GM12874 (cell line): ENCODE data around the gene MAP3K4.

Source experiments
- TF ChIP-seq, protein P1 (sequence below): IDR thresholded peaks from 2 replicates; pipeline ENCODE4 v1.5.1; 2011; ENCODE audit warnings: low read depth, mild to moderate bottlenecking, control low read depth, low read length, moderate library complexity; ENCODE audit not compliant: insufficient read depth

MAP3K4 gene

DNA sequence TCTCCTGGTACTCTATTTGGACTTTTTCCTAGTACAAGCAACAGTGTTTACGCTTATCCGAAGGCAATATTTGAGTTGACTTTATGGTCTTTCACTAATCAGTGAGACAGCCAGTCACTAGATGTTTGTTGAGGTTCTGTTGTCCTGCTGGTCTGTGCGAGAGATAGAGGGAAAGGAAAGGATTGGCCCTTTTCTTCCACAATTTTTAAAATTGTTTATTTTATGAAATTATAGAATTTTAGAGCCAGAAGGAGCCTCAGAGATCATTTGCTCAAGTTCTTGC lies 44.4 kb downstream of the MAP3K4 start:
- TF ChIP-seq, protein P1, sequence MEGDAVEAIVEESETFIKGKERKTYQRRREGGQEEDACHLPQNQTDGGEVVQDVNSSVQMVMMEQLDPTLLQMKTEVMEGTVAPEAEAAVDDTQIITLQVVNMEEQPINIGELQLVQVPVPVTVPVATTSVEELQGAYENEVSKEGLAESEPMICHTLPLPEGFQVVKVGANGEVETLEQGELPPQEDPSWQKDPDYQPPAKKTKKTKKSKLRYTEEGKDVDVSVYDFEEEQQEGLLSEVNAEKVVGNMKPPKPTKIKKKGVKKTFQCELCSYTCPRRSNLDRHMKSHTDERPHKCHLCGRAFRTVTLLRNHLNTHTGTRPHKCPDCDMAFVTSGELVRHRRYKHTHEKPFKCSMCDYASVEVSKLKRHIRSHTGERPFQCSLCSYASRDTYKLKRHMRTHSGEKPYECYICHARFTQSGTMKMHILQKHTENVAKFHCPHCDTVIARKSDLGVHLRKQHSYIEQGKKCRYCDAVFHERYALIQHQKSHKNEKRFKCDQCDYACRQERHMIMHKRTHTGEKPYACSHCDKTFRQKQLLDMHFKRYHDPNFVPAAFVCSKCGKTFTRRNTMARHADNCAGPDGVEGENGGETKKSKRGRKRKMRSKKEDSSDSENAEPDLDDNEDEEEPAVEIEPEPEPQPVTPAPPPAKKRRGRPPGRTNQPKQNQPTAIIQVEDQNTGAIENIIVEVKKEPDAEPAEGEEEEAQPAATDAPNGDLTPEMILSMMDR, result no peak

DNA sequence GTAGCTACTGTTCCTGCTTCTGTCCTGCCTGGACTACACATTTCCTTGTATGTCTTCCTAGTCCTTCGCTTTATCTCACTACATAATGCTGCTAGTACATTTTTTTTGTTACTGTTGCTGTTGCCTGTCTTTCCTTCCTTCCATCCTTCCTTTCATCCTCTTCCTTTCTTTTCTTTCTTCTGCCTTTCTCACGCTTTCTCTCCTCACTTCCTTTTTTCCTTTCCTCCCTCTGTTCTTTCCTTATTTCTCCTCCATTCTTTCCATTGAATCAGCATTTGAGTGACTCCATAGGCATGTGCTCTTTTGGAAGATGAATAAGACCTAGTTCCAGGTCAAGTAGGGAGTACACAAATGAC lies 46.3 kb downstream of the MAP3K4 start:
- TF ChIP-seq, protein P1, result no peak

DNA sequence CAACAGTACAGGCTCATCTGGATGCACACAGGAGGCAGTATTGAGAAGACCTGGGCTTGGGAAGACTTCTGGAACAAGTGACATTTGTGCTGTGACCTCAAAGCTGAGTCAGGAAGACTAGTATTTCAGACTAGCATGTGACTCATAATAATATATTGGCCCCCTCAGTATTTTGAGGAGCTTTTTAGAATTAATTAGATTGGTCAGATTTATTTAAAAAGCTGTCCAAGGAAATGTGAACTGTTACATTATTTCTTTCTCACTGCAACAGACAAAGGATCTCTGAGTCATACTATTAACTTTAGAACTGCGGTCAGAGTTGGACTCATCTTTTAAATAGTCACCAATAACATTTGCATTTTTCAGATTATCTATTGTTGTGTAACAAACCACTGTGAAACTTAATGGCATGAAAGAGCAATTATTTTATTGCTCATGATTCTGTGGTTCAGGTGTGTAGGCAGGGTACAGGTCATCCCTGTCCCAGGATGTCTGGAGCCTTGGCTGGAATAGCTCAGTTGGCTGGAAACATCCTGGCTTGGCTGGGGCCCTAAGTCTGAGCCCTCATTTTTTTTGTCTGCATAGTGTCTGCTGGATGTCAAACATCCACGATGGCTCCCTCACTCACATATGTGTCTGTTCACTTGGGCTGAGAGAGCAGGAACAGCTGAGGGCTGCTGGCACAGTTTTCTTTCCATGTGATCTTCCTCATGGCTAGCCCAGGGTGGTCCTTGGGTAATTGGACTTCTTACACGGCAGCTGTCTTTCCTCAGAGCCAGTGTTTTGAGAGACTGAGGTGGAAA lies 46.9 kb downstream of the MAP3K4 start:
- TF ChIP-seq, protein P1, result no peak

DNA sequence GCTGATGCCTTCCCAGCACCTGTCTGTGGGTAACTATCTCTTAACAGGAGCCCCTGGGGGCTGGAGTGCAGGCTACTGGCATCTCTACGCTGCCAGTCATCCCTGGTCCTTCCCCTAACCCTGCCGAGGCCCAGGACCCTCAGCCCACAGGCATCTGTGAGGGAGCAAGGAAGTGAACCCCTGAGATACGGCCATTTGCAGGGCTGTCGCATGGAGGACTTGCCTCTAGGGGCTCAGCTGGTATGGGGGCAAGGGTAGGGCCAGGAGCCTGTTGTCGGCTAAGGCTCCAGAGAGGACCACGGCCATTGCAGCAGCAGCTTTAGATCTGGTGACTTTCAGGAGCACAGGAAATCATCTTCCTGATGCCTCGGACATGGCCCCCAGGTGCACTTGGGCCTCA lies 49.7 kb downstream of the MAP3K4 start:
- TF ChIP-seq, protein P1, result no peak

DNA sequence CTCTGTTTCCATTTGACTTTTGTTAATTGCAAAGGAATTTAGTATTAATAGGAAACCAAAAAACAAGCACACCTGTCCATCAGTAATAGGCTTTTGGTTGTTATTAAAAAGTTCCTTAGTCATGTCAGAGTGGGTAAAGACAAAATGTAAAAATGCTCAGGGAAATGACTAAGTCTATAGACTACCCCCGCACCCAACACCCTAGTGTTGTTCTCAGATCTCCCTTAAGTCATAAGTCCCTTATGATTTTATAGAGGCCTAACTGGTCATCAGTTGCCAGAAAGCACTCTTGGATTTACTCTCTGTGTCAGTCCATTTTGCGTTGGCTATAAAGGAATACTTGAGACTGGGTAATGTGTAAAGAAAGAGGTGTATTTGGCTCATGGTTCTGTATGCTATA lies 52.8 kb downstream of the MAP3K4 start:
- TF ChIP-seq, protein P1, result no peak

DNA sequence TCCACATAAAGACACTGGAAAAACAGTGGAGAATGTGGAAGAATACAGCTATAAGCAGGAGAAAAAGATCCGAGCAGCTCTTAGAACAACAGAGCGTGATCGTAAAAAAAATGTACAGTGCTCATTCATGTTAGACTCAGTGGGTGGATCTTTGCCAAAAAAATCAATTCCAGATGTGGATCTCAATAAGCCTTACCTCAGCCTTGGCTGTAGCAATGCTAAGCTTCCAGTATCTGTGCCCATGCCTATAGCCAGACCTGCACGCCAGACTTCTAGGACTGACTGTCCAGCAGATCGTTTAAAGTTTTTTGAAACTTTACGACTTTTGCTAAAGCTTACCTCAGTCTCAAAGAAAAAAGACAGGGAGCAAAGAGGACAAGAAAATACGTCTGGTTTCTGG lies 57.1 kb downstream of the MAP3K4 start:
- TF ChIP-seq, protein P1, result no peak

DNA sequence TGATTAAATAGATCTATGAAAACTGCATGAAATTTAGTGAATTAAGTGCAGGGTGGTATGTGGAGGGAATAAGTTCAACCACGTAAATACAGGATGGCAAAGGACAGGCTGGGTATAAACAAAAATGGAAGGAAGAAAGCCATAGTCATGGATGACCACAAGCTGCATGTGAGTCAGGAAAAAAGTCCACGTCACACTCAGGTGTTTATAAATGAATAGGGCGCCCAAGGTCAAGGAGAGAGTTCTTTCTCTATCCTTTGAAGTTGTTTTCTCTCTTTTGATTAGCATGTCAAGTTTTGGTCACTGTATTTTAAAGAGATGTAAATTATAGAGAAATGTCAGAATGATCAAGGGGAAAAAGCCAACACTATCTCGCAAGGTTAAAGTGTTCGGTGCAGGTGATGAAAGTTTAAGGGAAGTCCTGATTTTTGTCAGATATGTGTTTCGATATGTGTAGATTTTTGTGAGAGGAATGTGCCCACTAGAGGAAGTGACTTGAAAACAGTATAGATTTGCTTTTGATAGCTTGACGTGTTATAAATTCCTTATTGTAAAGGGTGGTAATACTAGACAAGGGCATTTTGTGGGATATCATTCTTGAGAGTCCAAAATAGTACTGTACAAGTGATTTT lies 58.7 kb downstream of the MAP3K4 start:
- TF ChIP-seq, protein P1, result no peak

DNA sequence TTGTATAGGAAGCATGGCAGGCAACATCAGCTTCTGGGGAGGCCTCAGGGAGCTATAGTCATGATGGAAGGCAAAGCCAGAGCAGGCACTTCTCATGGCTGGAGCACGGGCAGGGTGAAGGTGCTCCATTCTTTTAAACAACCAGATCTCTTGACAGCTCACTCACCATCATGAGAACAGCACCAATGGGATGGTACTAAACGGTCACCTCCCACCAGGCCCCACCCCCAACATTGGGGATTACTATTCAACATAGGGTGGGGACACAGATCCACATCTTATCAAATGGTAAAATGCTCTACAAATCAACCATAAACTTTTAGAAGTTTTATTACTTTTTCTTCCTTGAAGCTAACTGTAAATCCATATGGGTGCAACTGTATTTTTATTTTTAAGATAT lies 61.5 kb downstream of the MAP3K4 start:
- TF ChIP-seq, protein P1, result no peak
